CD4-positive, alpha-beta T cell treated with Interleukin-21 for 1 hour (primary cell): ENCODE results near the gene BPTF.
"Not testable (repeated sequence)": the region's sequence is repeated elsewhere in the genome, so short reads cannot be mapped to it uniquely, and the experiment has no call there.

ENCODE experiments used
- DNase-seq: peaks from one replicate; pipeline ENCODE4 v3.0.0-alpha.2; 2020

BPTF gene

DNA sequence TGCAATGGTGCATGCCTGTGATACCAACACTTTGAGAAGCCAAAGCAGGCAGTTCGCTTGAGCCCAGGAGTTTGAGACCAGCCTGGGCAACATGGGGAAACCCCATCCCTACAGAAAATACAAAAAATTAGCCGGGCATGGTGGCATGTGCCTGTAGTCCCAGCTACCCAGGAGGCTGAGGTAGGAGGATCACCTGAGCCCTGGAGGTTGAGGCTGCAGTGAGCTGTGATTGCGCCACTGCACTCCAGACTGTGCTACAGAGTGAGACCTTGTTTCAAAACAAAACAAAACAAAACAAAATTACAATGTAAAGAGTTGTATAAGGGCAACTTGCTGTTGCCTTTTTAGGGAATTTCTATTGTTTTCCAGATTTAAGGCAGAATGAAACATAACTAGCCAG lies 155.6 kb downstream of the BPTF start:
- DNase-seq: not testable (repeated sequence)

- DNase-seq: no peak
These were observed 156.8 kb downstream of the BPTF start for GRCh38 chr17:67982034-67982640.

- no peak for DNase-seq
These were observed 157.5 kb downstream of the BPTF start for GRCh38 chr17:67982686-67983382.

DNA sequence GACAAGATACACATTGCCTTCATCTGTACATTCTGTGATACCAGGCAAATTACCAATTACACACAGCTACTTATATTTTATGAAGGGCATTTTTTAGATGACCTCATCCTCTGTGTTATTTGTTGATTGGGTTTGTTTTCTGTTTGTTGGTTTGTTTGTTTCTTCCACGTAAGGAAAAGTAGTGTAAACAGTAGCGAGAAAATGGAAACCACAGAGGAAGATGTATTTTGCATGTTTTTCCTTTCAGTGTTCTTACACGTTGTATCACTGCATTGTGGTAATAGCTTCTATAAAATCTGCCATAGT lies 158.0 kb downstream of the BPTF start:
- DNase-seq: no peak

GRCh38 chr17:67990909-67991308 lies 165.6 kb downstream of the BPTF start:
- DNase-seq: no peak

DNA sequence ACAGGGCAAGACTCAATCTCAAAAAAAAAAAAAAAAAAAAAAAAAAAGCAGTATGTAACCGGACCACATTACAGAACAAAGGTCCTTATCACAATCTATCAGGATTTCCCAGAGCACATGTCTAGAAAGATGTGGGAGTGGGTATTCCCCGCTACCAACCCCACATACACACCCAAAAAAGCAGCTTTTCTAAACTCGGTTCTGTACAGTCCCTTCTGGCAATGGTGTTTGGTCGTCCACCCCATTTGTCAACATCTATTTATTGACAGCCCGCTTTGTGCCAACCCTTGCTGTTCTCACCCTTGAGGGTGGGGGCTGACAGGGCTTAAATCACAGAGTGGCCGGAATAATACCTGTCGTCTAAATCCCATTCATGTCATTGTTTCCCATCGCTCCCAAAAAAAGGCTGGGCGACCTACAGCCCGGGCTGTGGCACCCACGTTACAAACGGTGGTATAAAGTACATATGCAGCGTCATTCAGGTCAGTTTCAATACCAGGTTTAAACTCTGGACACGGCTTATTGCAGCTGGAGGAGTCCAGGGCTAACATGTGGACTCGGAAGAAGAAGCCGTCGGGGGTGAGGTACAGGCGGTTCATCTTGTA lies 167.3 kb downstream of the BPTF start:
- peak; percentile 26 for DNase-seq

GRCh38 chr17:67993153-67993997 lies 168.1 kb downstream of the BPTF start:
- peak; percentile 77 for DNase-seq

GRCh38 chr17:67993998-67994361 lies 168.7 kb downstream of the BPTF start:
- DNase-seq: no peak

GRCh38 chr17:67994817-67995569 lies 169.7 kb downstream of the BPTF start:
- DNase-seq: no peak

DNA sequence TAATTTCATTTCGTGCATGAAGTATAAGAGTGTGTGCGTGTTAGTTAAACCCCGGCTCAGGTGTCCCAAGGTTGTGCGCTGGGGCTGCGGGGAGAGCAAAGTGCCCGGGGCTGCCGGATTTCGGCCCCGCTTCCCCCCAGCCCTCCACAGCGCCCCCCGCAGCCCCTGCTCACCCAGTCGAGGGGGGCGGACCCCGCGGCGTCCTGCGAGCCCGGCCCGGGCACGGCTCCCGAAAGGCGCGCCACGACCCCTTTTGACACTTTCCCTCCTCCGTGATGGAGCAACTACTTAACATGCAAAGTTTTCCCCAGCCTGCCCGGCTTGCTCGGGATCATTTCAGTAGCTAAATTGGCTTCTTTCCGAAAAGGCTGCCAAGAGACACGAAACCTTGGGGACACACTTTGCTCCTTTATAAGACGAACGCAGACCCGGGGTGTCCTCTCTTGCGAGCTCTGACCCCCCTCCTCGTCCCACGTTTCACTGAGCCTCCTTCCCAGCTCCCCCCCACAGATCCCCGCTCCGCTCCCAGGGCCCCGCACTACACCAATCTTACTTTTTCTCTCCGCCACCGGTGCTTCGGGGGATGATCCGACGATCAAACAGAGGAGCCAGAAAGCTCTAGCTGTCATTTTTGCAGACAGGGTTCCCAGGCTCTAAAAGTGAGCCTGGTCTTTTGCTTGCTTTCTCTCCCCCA lies 170.4 kb downstream of the BPTF start:
- DNase-seq: no peak

GRCh38 chr17:67996301-67997171 lies 171.2 kb downstream of the BPTF start, which contains the start of gene C17orf58:
Gene C17orf58 (minus strand): TSS chr17:67996469. CDS start chr17:67996198, 271 bp downstream.
- not testable (repeated sequence) for DNase-seq

GRCh38 chr17:67998466-67998865 lies 173.2 kb downstream of the BPTF start:
- DNase-seq: no peak

DNA sequence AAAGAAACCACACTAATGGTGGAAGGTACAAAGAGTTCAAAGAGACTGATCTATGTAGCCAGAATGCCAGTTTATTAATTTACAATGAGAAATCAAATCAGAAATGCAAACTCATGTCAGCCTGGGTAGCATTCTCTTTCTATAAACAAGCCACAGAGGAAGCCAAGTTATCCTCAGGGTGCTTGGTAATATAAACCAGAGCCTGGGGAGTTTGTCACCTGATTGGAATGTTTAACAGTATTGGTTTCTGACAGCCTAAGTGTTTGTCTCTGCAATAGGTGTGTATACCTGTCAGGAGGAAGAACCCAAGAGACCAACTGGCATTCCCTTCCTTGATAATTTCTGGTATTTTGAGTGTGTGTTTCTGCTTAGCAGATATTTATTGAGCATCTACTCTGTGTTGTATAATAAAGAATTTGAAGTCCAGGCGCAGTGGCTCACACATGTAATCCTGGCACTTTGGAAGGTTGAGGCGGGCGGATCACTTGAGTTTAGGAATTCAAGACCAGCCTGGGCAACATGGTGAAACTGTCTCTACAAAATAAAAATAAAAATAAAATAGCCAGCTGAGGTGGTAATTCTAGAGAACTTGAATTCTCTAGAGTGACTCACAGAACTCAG lies 174.1 kb downstream of the BPTF start:
- DNase-seq: no peak

DNA sequence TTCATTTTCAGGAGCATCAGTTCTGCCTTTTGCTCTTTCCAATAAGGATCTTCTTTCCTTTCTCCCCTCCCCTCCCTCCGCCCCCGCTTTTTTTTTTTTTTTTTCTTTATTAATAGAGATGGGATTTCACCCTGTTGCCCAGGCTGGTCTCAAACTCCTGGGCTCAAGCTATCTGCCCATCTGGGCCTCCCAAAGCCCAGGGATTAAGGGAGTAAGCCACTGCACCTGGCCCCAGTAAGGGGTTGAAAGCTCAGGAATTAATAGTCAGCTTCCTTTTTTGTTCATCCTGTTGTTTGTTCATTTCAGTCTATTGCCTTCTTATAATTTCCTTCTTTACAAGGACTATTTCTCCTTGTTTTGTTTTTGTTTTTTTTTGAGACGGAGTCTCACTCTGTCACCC lies 178.9 kb downstream of the BPTF start:
- no peak for DNase-seq

- DNase-seq: no peak
These were observed 181.5 kb downstream of the BPTF start for GRCh38 chr17:68006797-68007196.

GRCh38 chr17:68011199-68011665 lies 185.9 kb downstream of the BPTF start:
- DNase-seq: peak; percentile 59

DNA sequence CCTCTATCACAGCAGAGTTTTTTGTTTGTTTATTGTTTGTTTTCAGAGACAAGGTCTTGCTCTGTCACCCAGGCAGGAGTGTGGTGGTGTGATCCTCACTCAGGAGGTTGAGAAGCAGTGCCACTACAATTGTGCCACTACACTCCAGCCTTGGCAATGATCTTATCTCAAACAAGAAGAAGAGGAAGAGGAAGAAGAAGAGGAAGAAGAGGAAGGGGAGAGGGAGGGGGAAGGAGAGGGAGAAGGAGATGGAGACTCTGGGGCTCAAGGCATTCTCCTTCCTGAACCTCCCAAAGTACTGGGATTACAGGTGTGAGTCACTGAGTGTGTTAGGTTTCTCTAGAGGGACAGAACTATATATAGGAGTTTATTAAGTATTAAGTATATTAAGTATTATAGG lies 188.1 kb downstream of the BPTF start:
- no peak for DNase-seq

DNA sequence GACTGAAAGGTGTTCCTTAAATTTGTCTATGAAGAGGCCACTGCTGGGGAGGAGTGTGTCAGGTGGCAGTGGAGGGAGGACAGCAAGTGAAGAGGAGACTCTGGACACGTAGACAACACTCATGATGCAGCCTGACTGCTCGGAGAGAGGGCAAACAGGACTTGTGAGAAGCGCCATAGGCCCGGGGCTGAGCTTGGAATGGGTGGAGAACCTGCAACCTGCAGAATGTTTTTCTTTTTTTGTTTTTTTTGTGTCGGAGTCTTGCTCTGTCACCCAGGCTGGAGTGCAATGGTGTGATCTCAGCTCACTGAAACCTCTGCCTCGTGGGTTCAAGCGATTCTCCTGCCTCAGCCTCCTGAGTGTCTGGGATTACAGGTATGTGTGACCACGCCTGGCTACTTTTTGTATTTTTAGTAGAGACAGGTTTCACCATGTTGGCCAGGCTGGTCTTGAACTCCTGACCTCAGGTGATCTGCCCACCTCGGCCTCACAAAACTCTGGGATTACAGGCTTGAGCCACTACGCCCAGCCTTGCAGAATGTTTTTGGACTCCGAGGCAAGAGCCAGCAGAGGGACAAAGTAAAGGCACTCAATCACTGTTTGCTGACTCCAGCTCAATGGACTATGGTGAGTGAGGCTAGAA lies 189.9 kb downstream of the BPTF start:
- DNase-seq: no peak

- no peak for DNase-seq
These were observed 191.5 kb downstream of the BPTF start for GRCh38 chr17:68016838-68017237.

DNA sequence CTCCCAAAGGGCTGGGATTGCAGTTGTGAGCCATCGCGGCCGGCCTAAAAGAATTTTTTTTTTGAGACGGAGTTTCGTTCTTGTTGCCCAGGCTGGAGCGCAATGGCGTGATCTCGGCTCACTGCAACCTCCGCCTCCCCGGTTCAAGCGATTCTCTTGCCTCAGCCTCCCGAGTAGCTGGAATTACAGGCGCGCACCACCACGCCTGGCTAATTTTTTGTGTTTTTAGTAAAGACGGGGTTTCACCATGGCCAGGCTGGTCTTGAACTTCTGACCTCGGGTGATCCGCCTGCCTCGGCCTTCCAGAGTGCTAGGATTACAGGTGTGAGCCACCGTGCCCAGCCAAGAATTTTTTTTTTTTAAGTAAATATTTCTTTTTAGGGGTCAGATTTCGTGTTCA lies 193.2 kb downstream of the BPTF start:
- not testable (repeated sequence) for DNase-seq
